ENCODE data around the gene RABL3.

DNA sequence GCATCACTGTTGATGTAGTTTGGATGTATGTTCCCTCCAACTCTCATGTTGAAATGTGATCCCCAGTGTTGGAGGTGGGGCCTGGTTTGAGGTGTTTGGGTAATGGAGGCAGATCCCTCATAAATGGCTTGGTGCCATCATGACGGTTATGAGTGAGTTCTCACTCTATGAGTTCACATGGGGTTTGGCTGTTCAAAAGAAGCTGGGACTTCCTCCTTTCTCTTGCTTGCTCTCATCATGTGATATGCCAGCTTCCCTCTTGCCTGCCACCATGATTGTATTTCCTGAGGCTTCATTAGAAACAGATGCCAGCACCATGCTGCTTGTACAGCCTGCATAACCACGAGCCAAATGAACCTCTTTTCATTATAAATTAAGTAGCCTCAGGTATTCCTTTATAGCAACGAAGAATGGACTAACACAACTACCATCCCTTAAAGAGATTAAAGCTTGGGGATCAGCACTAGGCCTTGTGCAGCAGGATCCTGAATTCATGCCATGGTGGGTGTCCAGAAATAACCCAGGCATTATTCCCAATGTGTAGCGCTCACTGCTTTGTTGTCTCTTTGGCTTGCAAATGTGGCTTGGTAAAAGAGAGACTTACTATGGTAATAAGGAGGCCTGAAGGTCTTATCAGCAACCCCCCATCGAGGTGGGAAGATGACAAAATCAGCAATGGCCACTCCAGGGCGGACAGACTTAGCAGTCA lies 104.3 kb downstream of the RABL3 start:
- TF ChIP-seq, protein P1, sequence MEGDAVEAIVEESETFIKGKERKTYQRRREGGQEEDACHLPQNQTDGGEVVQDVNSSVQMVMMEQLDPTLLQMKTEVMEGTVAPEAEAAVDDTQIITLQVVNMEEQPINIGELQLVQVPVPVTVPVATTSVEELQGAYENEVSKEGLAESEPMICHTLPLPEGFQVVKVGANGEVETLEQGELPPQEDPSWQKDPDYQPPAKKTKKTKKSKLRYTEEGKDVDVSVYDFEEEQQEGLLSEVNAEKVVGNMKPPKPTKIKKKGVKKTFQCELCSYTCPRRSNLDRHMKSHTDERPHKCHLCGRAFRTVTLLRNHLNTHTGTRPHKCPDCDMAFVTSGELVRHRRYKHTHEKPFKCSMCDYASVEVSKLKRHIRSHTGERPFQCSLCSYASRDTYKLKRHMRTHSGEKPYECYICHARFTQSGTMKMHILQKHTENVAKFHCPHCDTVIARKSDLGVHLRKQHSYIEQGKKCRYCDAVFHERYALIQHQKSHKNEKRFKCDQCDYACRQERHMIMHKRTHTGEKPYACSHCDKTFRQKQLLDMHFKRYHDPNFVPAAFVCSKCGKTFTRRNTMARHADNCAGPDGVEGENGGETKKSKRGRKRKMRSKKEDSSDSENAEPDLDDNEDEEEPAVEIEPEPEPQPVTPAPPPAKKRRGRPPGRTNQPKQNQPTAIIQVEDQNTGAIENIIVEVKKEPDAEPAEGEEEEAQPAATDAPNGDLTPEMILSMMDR (IDR thresholded peaks at IDR 0.05 in 8 of 11, conservative IDR thresholded peaks at IDR 0.05 in 3 of 11): no peak
- TF ChIP-seq POLR2A (IDR thresholded peaks at IDR 0.05): no peak
